GM19452 (cell line): ENCODE measurements around the gene TBC1D22A.

Experiments
- ATAC-seq: cut with Tn5 transposase; IDR thresholded peaks from one replicate; pipeline ENCODE4 v1.9.1; 2021; ENCODE audit not compliant: unreplicated experiment

Gene TBC1D22A

DNA sequence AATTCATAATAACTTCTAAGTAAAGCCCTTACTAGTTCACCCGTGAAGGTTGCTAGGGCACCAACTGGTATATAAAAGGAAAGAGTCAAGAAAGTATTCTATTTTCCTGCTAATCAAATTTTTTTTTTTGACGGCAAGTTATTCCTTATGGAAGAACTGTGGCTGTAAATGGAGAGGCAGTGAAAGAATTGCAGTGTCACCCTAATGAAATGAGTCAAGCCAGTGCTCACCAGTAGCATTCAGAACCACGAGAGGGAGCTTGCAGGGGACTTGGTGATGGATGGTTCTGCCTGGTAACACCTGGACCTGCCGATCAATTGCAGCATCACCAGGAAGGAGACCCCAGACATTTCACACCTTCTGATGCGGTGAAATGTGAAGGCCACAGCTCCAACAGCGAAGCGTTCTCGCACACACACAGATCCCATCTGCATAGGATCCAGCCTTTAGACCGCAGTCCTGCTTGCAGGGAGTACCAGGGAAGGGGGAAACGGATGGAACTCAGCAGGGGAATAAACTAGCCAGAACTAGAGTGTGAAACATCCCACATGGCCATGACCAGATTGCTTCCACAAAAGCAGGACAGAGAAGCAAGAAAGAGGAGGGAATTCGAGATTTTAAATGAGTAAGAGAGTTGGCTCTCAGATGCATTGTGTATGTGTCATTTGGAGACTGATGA, 326.2 kb downstream of the TBC1D22A start:
- ATAC-seq: no peak

DNA sequence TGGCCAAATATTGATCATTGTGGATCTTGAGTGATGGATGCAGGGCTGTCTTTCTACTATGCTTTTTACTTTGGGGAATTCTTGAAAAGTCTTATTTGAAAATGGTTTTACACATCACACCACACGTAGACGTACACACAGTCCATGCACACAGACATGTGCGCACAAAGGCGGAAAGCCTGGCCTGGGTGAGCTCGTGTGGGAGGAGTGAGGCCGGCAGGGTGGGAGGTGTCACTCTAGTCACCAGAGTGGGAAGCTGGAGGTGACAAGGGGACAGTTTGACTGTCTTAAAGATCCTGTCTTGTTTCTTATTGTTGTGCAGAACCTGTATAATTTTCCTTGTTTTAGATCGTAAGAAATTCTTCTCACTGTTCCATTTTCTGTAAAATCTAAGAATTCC, 326.9 kb downstream of the TBC1D22A start:
- no peak for ATAC-seq

- ATAC-seq: no peak
These were observed 327.5 kb downstream of the TBC1D22A start for GRCh38 chr22:47089796-47090460.

DNA sequence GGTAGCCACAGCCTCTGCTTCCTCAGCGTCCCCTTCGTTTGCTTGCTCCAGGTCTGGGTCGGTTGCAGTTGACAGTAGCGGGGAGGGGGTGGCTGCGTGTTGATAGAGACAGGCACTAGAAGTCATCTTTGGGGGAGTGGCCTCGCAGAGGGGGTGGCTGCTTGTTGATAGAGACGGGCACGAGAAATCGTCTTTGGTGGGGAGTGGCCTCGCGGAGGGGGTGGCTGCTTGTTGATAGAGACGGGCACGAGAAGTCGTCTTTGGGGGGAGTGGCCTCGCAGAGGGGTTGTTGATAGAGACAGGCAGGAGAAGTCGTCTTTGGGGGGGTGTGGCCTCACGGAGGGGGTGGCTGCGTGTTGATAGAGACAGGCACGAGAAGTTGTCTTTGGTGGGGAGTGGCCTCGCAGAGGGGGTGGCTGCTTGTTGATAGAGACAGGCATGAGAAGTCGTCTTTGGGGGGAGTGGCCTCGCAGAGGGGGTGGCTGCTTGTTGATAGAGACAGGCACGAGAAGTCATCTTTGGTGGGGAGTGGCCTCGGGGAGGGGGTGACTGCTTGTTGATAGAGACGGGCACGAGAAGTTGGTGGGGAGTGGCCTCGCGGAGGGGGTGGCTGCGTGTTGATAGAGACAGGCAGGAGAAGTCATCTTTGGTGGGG, 328.3 kb downstream of the TBC1D22A start:
- ATAC-seq: no peak

DNA sequence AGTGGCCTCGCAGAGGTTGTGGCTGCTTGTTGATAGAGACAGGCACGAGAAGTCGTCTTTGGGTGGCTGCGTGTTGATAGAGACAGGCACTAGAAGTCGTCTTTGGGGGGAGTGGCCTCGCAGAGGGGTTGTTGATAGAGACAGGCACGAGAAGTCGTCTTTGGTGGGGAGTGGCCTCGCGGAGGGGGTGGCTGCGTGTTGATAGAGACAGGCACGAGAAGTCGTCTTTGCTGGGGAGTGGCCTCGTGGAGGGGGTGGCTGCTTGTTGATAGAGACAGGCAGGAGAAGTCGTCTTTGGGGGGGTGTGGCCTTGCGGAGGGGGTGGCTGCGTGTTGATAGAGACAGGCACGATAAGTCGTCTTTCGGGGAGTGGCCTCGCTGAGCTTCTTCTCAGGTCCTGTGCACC, 328.8 kb downstream of the TBC1D22A start:
- no peak for ATAC-seq

GRCh38 chr22:47091921-47092700, 329.7 kb downstream of the TBC1D22A start:
- ATAC-seq: no peak

GRCh38 chr22:47092896-47093311, 330.5 kb downstream of the TBC1D22A start:
- no peak for ATAC-seq

- ATAC-seq: no peak
These were observed 331.3 kb downstream of the TBC1D22A start for GRCh38 chr22:47093720-47094119.

DNA sequence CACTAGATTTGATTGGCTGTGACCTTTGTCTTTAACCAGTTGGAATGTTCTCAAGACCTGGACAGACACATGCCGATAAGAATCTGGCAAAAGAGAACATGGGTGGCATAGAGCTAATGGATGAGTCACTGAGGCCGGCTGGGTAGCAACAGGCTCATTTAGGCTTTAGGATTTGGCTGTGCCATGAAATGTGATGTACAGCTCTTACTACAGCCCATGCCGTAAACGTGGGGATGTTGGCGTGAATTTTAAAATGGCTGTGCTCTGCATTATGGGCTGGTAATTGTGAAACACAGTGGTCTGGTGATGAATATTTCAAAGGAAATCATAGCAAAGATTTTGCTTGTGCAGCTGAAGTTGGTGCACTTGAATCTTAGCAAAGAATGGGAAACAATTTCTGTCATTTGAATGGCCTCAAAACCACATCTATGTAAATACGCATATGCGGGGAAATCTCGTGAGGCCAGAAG, 332.4 kb downstream of the TBC1D22A start:
- ATAC-seq: no peak

GRCh38 chr22:47095395-47096122, 333.1 kb downstream of the TBC1D22A start:
- ATAC-seq: no peak

DNA sequence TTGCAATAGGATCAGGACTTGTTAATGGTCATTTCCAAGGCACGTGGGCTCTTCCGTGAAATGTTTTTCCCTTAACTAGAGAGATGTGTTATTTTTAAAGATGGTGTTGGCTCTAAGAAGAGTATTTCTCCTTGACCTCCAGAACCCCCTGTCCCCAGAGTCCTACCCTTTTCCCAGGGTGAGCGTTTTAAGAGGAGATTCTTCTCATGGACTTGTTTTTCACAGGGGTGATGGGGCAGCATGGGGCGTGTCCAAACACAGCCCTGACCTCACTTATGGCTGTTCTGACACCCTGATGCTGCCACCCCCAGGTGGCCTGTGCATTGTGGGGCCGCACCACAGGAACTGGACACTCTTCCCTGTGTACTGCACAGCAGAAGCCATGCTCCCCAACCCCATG, 335.7 kb downstream of the TBC1D22A start:
- no peak for ATAC-seq

GRCh38 chr22:47098554-47098953, 336.1 kb downstream of the TBC1D22A start:
- ATAC-seq: no peak

DNA sequence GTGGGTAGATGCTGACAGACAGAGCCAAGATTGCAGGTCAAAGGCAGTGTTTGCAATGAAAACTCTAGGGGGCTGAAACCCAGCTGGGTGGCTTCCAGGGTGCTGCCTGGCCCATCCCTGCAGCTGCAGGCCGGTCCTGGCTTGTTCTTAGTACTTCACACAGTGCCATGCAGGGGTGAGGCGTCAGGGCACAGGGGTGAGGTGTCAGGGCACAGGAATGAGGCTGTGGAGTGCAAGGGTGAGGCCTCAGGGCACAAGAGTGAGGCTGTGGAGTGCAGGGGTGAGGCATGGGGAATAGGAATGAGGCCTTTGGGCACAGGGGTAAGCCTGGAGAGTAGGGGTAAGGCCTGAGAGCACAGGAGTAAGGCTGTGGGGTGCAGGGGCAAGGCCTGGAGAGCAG, 337.6 kb downstream of the TBC1D22A start:
- no peak for ATAC-seq

- ATAC-seq: no peak
These were observed 338.3 kb downstream of the TBC1D22A start for GRCh38 chr22:47100646-47101200.

DNA sequence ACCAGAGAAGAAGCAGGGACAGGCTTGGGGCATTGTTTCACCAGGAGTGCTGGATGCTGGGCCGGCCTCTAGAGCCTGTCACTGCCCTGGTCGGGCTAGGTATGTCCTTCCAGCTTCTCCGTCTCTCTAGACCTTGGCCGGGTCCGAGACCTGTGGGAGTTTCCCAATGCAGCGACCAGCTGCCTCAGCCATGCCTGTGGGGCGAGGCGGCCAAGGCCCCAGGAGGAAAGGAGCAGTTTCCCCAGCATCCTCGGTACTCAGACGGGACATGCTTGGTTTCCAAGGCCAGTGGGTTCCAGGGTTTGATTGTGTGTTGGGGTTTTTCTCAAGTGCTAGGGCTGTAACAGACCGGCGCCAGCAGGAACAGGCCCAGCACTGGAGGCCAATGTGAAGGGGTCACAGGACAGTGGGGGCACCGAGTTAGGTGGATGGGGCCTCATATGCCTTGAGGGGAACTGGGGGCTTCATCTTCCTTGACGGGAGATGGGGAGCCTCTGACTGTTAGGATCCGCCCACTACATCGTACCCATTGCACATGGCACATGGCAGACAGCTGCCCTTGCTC, 339.0 kb downstream of the TBC1D22A start:
- ATAC-seq: no peak

DNA sequence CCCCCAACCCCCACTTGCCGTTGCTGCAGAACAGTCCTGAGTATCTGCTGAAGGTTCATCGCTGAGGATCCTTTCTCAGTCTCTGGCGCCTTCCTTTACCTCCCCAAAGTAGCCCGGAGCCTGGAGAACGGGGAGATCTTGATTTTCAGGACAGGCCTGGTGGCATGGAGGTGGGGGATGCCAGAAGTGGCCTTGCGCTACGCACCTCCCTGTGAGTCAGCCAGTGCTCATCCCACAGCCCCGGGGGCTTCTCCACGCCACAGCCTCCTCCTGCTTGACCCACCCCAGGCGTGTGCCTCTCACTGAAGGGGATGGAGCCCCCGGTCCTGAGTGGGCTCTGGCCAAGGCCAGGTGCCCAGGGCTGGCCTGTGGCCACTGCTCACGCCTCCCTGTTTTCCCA, 339.6 kb downstream of the TBC1D22A start:
- no peak for ATAC-seq

- no peak for ATAC-seq
These were observed 340.2 kb downstream of the TBC1D22A start for GRCh38 chr22:47102648-47103047.

- no peak for ATAC-seq
These were observed 342.6 kb downstream of the TBC1D22A start for GRCh38 chr22:47105085-47105484.

DNA sequence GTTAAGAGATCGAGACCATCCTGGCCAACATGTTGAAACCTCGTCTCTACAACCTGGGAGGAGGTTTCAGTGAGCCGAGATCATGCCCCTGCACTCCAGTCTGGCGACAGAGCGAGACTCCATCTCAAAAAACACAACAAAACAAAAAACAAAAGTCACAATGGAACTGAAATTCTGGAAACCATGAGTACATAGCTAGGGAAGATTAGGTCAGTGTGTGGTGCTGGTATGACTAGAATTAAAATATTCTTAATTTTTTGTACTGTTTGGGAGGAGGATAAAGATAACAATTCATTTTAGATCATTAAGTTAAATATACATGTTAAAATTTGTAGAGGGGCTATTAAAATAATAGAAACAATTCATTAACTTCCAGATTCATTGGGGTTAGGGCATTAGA, 344.4 kb downstream of the TBC1D22A start:
- no peak for ATAC-seq

GRCh38 chr22:47107431-47107830, 345.0 kb downstream of the TBC1D22A start:
- ATAC-seq: no peak
